ENCODE data around the gene CDC16.

The CDC16 gene

GRCh38 chr13:114235697-114236096 is 1.0 kb downstream of the CDC16 start:
- no peak for DNase-seq (ENCODE audit: low read depth)
- peak overlapping the region; percentile 89 for H3K4me3 ChIP-seq (ENCODE audit: low read depth, low read length)
- no peak for TF ChIP-seq CTCF (IDR thresholded peaks at IDR 0.05; ENCODE audit: low read depth, low read length, missing control alignments)

- DNase-seq (ENCODE audit: low read depth), result no peak
- TF ChIP-seq CTCF (IDR thresholded peaks at IDR 0.05; ENCODE audit: low read depth, low read length, missing control alignments), result no peak
- peak overlapping the region; percentile 89; the same call in 1 of the 2 replicates for H3K4me3 ChIP-seq (ENCODE audit: low read depth, low read length)
Observed at GRCh38 chr13:114236227-114236626, 1.5 kb downstream of the CDC16 start.

- no peak for TF ChIP-seq CTCF (IDR thresholded peaks at IDR 0.05; ENCODE audit: low read depth, low read length, missing control alignments)
Observed at GRCh38 chr13:114237415-114238112, 2.9 kb downstream of the CDC16 start.

GRCh38 chr13:114241918-114242317 is 7.2 kb downstream of the CDC16 start:
- no peak overlapping the region for H3K4me3 ChIP-seq (ENCODE audit: low read depth, low read length)
- TF ChIP-seq CTCF (IDR thresholded peaks at IDR 0.05; ENCODE audit: low read depth, low read length, missing control alignments), result no peak
- DNase-seq (ENCODE audit: low read depth), result no peak

More at GRCh38 chr13:114237415-114238112, 2.9 kb downstream of the CDC16 start:
- no peak overlapping the region for H3K4me3 ChIP-seq (ENCODE audit: low read depth, low read length)
- no peak for DNase-seq (ENCODE audit: low read depth)

- TF ChIP-seq CTCF (IDR thresholded peaks at IDR 0.05; ENCODE audit: low read depth, low read length, missing control alignments), result no peak
- DNase-seq (ENCODE audit: low read depth), result no peak
- H3K4me3 ChIP-seq (ENCODE audit: low read depth, low read length), result no peak overlapping the region
Observed at GRCh38 chr13:114243971-114244370, 9.3 kb downstream of the CDC16 start.

- TF ChIP-seq CTCF (IDR thresholded peaks at IDR 0.05; ENCODE audit: low read depth, low read length, missing control alignments), result no peak
Observed at GRCh38 chr13:114244637-114245036, 9.9 kb downstream of the CDC16 start.

GRCh38 chr13:114248011-114248410 is 13.3 kb downstream of the CDC16 start:
- H3K4me3 ChIP-seq (ENCODE audit: low read depth, low read length), result no peak overlapping the region
- TF ChIP-seq CTCF (IDR thresholded peaks at IDR 0.05; ENCODE audit: low read depth, low read length, missing control alignments), result no peak
- no peak for DNase-seq (ENCODE audit: low read depth)

More at GRCh38 chr13:114244637-114245036, 9.9 kb downstream of the CDC16 start:
- no peak for DNase-seq (ENCODE audit: low read depth)
- H3K4me3 ChIP-seq (ENCODE audit: low read depth, low read length), result no peak overlapping the region

Data from GM12864 (cell line).